IMR-90 (cell line): ENCODE data around the gene USP14. TPM values are rescaled to one million over a fixed set of nuclear protein-coding genes. Genes with fewer than 3 reads are reported as not detected.

Source experiments
- ATAC-seq: fragments of 200-7000 bp; cut with Tn5 transposase; 2 replicates; pipeline ENCODE4 v1.9.1; 2020; ENCODE audit warnings: low read depth, mild to moderate bottlenecking, moderate library complexity
- BruUV-seq: library from RNA; stranded (reverse); fragments of 400-500 nt; replicated peaks from 2 replicates; lab custom pipeline; 2021; lab: Mats Ljungman, UMichigan
- CTCF ChIA-PET: fragments of 300-600 bp; formaldehyde crosslinking; extraction: SDS; loops from one replicate; lab custom pipeline; 2021; ENCODE audit warnings: antibody characterized with exemption; lab: Yijun Ruan, JAX
- POLR2A ChIA-PET: fragments of 300-600 bp; sonication (Branson Sonifier 250); formaldehyde crosslinking; loops from one replicate; lab custom pipeline; 2022; ENCODE audit warnings: antibody characterized with exemption; ENCODE audit not compliant: unreplicated experiment; lab: Charles Lee
- DNase-seq: peaks from one replicate; pipeline ENCODE4 v3.0.0; 2013
- H2AFZ ChIP-seq: replicated peaks from 2 replicates; pipeline ENCODE3; 2013; ENCODE audit warnings: low read length, mild to moderate bottlenecking; ENCODE audit not compliant: poor library complexity
- H2AK5ac ChIP-seq: 2 replicates; pipeline ENCODE4 v1.6.1; 2013; ENCODE audit warnings: low read depth, low read length, inconsistent platforms
- H2AK9ac ChIP-seq: replicated peaks from 2 replicates; pipeline ENCODE3; 2013; ENCODE audit warnings: mild to moderate bottlenecking, low read depth, low read length, moderate library complexity; ENCODE audit not compliant: poor library complexity
- H2BK120ac ChIP-seq: 2 replicates; pipeline ENCODE4 v1.6.1; 2013; ENCODE audit warnings: low read depth, low read length, inconsistent platforms
- H2BK15ac ChIP-seq: 3 replicates; pipeline ENCODE4 v1.6.1; 2013; ENCODE audit warnings: low read depth, low read length, inconsistent platforms
- H2BK20ac ChIP-seq: 2 replicates; pipeline ENCODE4 v1.6.1; 2013; ENCODE audit warnings: low read depth, mild to moderate bottlenecking, inconsistent platforms, low read length, moderate library complexity
- H2BK5ac ChIP-seq: 2 replicates; pipeline ENCODE4 v1.6.1; 2013; ENCODE audit warnings: mild to moderate bottlenecking, low read depth, low read length, inconsistent platforms; ENCODE audit not compliant: poor library complexity, severe bottlenecking
- H3K14ac ChIP-seq: replicated peaks from 2 replicates; pipeline ENCODE4 v1.6.1; 2013; ENCODE audit warnings: low read depth, low read length, inconsistent platforms
- H3K18ac ChIP-seq: 2 replicates; pipeline ENCODE4 v1.6.1; 2013; ENCODE audit warnings: low read depth, low read length, control low read depth
- H3K23ac ChIP-seq: 2 replicates; pipeline ENCODE4 v1.6.1; 2013; ENCODE audit warnings: low read depth, low read length, inconsistent platforms
- H3K27ac ChIP-seq: 2 replicates; pipeline ENCODE4 v1.5.1; 2013; ENCODE audit warnings: mild to moderate bottlenecking, control low read depth, low read length; ENCODE audit not compliant: insufficient read depth
- H3K27me3 ChIP-seq: 2 replicates; pipeline ENCODE4 v1.6.1; 2013; ENCODE audit warnings: low read length; ENCODE audit not compliant: control insufficient read depth, insufficient read depth
- H3K36me3 ChIP-seq: 2 replicates; pipeline ENCODE4 v1.6.1; 2013; ENCODE audit warnings: low read length, mixed read lengths; ENCODE audit not compliant: control insufficient read depth, insufficient read depth
- H3K4ac ChIP-seq: 2 replicates; pipeline ENCODE4 v1.6.1; 2013; ENCODE audit warnings: low read depth, low read length, inconsistent platforms
- H3K4me1 ChIP-seq: 2 replicates; pipeline ENCODE4 v1.6.1; 2013; ENCODE audit warnings: low read length, mixed read lengths; ENCODE audit not compliant: control insufficient read depth, insufficient read depth
- H3K4me2 ChIP-seq: 2 replicates; pipeline ENCODE4 v1.6.1; 2013; ENCODE audit warnings: low read depth, mild to moderate bottlenecking, control low read depth, low read length, moderate library complexity
- H3K4me3 ChIP-seq: 2 replicates; pipeline ENCODE4 v1.5.1; 2013; ENCODE audit warnings: low read depth, mild to moderate bottlenecking, control low read depth, low read length, moderate library complexity; ENCODE audit not compliant: insufficient read depth
- H3K56ac ChIP-seq: 2 replicates; pipeline ENCODE4 v1.6.1; 2013; ENCODE audit warnings: low read length, inconsistent platforms; ENCODE audit not compliant: insufficient read depth; ENCODE audit errors: extremely low read depth
- H3K79me1 ChIP-seq, 2 experiments: 2 replicates each; pipeline ENCODE4 v1.6.1; 2013; ENCODE audit warnings: low read length in 2 of 2, inconsistent platforms in 1 of 2, low read depth in 1 of 2
- H3K9ac ChIP-seq: 2 replicates; pipeline ENCODE4 v1.6.1; 2013; ENCODE audit warnings: low read depth, low read length, control low read depth
- H3K9me1 ChIP-seq: 2 replicates; pipeline ENCODE4 v1.6.1; 2013; ENCODE audit warnings: low read length, inconsistent platforms; ENCODE audit not compliant: insufficient read depth
- H3K9me3 ChIP-seq: 2 replicates; pipeline ENCODE4 v1.6.1; 2013; ENCODE audit warnings: low read length; ENCODE audit not compliant: control insufficient read depth, insufficient read depth
- H4K20me1 ChIP-seq: 2 replicates; pipeline ENCODE4 v1.6.1; 2013; ENCODE audit warnings: low read length, inconsistent platforms; ENCODE audit not compliant: insufficient read depth
- H4K5ac ChIP-seq: 2 replicates; pipeline ENCODE4 v1.6.1; 2013; ENCODE audit warnings: mild to moderate bottlenecking, low read depth, low read length, control low read depth
- H4K8ac ChIP-seq, 2 experiments: 2 replicates each; pipeline ENCODE4 v1.6.1; 2013; ENCODE audit warnings: low read depth in 2 of 2, low read length in 2 of 2, control low read depth in 1 of 2, inconsistent platforms in 1 of 2
- H4K91ac ChIP-seq: 2 replicates; pipeline ENCODE4 v1.6.1; 2013; ENCODE audit warnings: low read depth, low read length, inconsistent platforms; ENCODE audit not compliant: insufficient read depth
- CEBPB ChIP-seq: IDR thresholded peaks from 2 replicates; pipeline ENCODE4 v1.6.1; 2012; ENCODE audit warnings: low read depth, low read length, improper control_type of control experiment
- CTCF ChIP-seq: conservative IDR thresholded peaks from 2 replicates; pipeline ENCODE4 v1.5.1; 2012; ENCODE audit warnings: mild to moderate bottlenecking, low read depth, low read length, improper control_type of control experiment
- FOS ChIP-seq: fragments of 150-350 bp; IDR thresholded peaks from 2 replicates; pipeline ENCODE4 v1.6.1; 2016; ENCODE audit warnings: low read depth, low read length
- MAFK ChIP-seq: IDR thresholded peaks from 2 replicates; pipeline ENCODE4 v1.6.1; 2012; ENCODE audit warnings: low read depth, low read length, improper control_type of control experiment
- MXI1 ChIP-seq: IDR thresholded peaks from 2 replicates; pipeline ENCODE4 v1.6.1; 2012; ENCODE audit warnings: low read depth, mild to moderate bottlenecking, low read length, moderate library complexity, borderline replicate concordance
- NFE2L2 ChIP-seq: fragments of 150-350 bp; IDR thresholded peaks from 2 replicates; pipeline ENCODE4 v1.6.1; 2016; ENCODE audit warnings: low read depth, mild to moderate bottlenecking, low read length
- RAD21 ChIP-seq: IDR thresholded peaks from 2 replicates; pipeline ENCODE4 v1.6.1; 2012; ENCODE audit warnings: low read length, improper control_type of control experiment
- SMC3 ChIP-seq: fragments of 150-350 bp; IDR thresholded peaks from 2 replicates; pipeline ENCODE4 v1.6.1; 2016; ENCODE audit warnings: low read depth, mild to moderate bottlenecking, antibody characterized with exemption, low read length, moderate library complexity
- WGBS, 2 experiments: methylation state at CpG; one replicate each; pipeline versions ENCODE4 v1.1.5 to v1.1.7; 2013; ENCODE audit warnings: missing lambda C conversion rate in 2 of 2; ENCODE audit not compliant: insufficient read length in 1 of 2; ENCODE audit errors: extremely low coverage in 2 of 2; 5-methylcytosine and 5-hydroxymethylcytosine counted together
- dilution Hi-C: fragments of 300-500 bp; cut with HindIII; formaldehyde crosslinking; loops from one replicate; pipeline ENCODE4 v1.14.3; 2018; ENCODE audit warnings: low sequenced_read_pairs; ENCODE audit not compliant: unreplicated experiment
- in situ Hi-C: fragments of 300-500 bp; cut with MboI; formaldehyde crosslinking; loops from 3 replicates; pipeline ENCODE4 v1.14.3; 2019; ENCODE audit warnings: low sequenced_read_pairs, inconsistent platforms, mixed read lengths
- intact Hi-C: fragments of 100-400 bp; cut with micrococcal nuclease; formaldehyde crosslinking; loops from 2 replicates; pipeline ENCODE4 v1.10.0; 2022
- polyA plus RNA-seq, 3 experiments: library from polyadenylated mRNA; depleted of rRNA; stranded (reverse); fragments of >200 nt; gene quantifications; 2 replicates each; pipeline ENCODE4 v1.2.3, GENCODE V29; 2012; ENCODE audit warnings: low replicate concordance in 1 of 3
- total RNA-seq: library from RNA; depleted of rRNA; stranded (reverse); fragments of >200 nt; gene quantifications from 2 replicates; pipeline ENCODE4 v1.2.3, GENCODE V29; 2012

USP14 gene
- total and polyA plus RNA-seq, 2 of the 4 experiments (the other 2 are of a cell fraction), result 11.5 to 32.4 TPM

DNA sequence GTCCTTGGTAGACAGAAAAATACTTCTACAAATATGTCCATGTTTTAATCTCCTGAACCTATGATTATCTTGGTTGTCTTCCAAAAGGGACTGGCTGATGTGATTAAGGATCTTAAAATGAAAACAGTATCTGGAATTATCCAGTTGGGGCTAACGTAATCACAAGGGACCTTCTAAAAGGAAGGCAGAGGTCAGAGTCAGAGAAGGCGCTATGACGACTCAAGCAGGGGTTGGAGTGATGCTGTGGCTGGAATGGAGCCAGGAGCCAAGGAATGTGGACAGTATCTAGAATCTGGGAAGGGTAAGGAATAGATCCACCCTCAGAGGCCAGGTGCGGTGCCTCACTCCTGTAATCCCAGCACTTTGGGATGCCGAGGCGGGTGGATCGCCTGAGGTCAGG is 4.2 kb upstream of the USP14 start:
- WGBS, 2 experiments, result 46% methylated on average over 3 of the region's 7 CpGs; no CpG with 5 or more reads in 1 of the 2 experiments
- no peak for TF ChIP-seq FOS
- TF ChIP-seq CTCF, result no peak
- no peak for TF ChIP-seq MAFK
- no peak for TF ChIP-seq SMC3
- no peak for TF ChIP-seq RAD21
- TF ChIP-seq MXI1, result no peak
- no peak for TF ChIP-seq CEBPB
- TF ChIP-seq NFE2L2, result no peak
- no TSS peak for BruUV-seq
- Histone ChIP-seq H3K4me3 (no peak overlapping the region), H3K9me1 (no peaks in the 10 kb centered on the region), H4K5ac (no peak overlapping the region), H3K27ac (no peak overlapping the region), H2AK9ac (no peak overlapping the region), H3K14ac (no peak overlapping the region), H4K91ac (no peak overlapping the region), H2BK5ac (no peak overlapping the region), H3K4me1 (no peaks in the 10 kb centered on the region), H3K9me3 (no peaks in the 10 kb centered on the region), H3K18ac (no peak overlapping the region), H2BK15ac (no peak overlapping the region), H2AK5ac (no peak overlapping the region), H2AFZ (no peak overlapping the region), H3K36me3 (no peaks in the 10 kb centered on the region), H3K23ac (no peak overlapping the region), H2BK120ac (no peak overlapping the region), H4K8ac (no peak overlapping the region), H3K27me3 (peaks cover 4% of the 10 kb centered on the region), H3K56ac (no peak overlapping the region), H3K4ac (no peak overlapping the region), H2BK20ac (no peak overlapping the region), H3K9ac (no peak overlapping the region), H4K20me1 (no peaks in the 10 kb centered on the region), H3K4me2 (no peak overlapping the region), H3K79me1 (peaks cover 0 to 5% of the 10 kb centered on the region in 2 experiments; a peak in 2 of 4 replicates)
- POLR2A ChIA-PET, result no interaction called here
- intact Hi-C loops (no loop called here), dilution Hi-C loops (no loop called here), in situ Hi-C loops (no loop called here)
- DNase-seq, result peak; percentile 29
- no peak for ATAC-seq
- CTCF ChIA-PET, result no interaction called here
